SK-N-MC (cell line): ENCODE data around the gene BFSP2.

Experiments used
- EZH2 ChIP-seq: fragments of 200-600 bp; sonication (generic); IDR thresholded peaks from one replicate; pipeline ENCODE4 v1.6.1; 2017; ENCODE audit warnings: antibody characterized with exemption
- POLR2AphosphoS5 ChIP-seq: IDR thresholded peaks from 2 replicates; pipeline ENCODE4 v1.6.1; 2012; ENCODE audit warnings: mild to moderate bottlenecking, low read depth, low read length, borderline replicate concordance

DNA sequence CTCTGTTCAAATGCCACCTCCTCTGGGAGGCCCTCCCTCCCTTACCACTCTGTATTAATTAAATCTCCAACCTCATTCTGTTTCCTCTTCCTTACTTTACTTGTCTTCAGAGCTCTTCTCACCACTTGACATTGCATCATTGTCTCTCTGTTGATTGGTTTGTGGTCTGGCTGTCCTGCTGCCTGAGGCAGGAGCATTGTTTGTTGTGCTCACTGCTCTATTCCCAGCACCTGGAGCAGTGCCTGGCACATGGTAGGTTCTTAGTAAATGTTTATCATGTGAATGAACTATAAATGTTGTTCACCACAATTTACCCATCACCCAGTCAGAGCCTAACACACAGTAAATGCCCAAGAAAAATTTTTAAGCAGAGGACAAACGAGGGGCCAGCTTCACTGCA is 6.7 kb upstream of the BFSP2 start:
- TF ChIP-seq EZH2 (no peak), POLR2AphosphoS5 (no peak)
